Measurements from ENCODE around the gene PSMA5. TPM values are rescaled to one million over a fixed set of nuclear protein-coding genes. Genes with fewer than 3 reads are reported as not detected.

PSMA5 gene
- total RNA-seq, 6 experiments from 2014 or later, result 145 to 195 (median 188) TPM

DNA sequence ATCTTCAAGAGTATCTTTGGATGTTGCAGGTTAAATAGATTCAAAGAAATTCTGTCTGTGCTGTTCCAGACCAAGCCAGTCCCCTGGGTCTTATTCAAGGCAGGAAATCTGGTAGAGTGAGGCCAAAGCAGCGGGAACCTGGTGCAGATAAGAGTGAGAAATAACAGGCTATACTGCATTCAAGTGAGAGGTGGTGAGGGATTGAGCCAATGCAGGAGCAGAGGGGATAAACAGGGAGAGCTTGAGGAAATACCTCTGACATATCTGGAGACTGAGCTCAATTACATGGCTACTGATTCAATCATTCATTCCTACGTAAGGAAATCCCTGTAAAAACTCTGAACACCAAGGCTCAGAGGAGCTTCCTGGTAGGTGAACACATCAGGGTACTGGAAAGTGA, 17.2 kb upstream of the PSMA5 start:
- no peak overlapping the region for H3K4me3 Mint-ChIP-seq
- H3K27ac Mint-ChIP-seq, result no peak overlapping the region
- no peak for TF ChIP-seq CTCF (IDR thresholded peaks at IDR 0.05)
- no peaks in the 10 kb centered on the region for H3K36me3 Mint-ChIP-seq (ENCODE audit: low read depth)
- no peak for DNase-seq
- no peaks in the 10 kb centered on the region for H3K9me3 Mint-ChIP-seq
- H3K4me1 Mint-ChIP-seq (ENCODE audit: low read depth), result peaks cover 8% of the 10 kb centered on the region
- no peaks in the 10 kb centered on the region for H3K27me3 Mint-ChIP-seq (ENCODE audit: insufficient read depth)

DNA sequence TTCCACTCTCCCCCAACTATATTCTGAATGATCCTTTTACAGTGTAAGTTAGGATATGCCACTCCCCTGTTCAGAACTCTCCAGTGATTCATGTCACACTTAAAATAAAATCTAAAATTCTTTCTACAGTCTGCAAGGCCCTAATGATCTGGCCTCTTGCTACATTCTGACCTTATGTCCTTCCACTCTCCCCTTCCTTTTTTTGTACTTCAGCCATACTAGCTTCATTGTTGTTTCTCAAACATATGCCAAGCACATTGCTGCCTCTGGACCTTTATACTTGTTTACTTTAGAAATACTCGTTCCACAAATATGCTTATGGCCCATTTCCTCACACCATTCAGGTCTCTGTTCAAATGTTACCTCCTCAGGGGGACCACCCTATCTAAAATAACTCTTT, 14.8 kb upstream of the PSMA5 start:
- Mint-ChIP-seq H3K27ac (no peak overlapping the region), H3K36me3 (ENCODE audit: low read depth) (no peaks in the 10 kb centered on the region), H3K27me3 (ENCODE audit: insufficient read depth) (no peaks in the 10 kb centered on the region), H3K4me3 (no peak overlapping the region), H3K4me1 (ENCODE audit: low read depth) (no peaks in the 10 kb centered on the region; the same call in none of the 2 replicates), H3K9me3 (no peaks in the 10 kb centered on the region)
- DNase-seq, result peak; percentile 35
- TF ChIP-seq CTCF (IDR thresholded peaks at IDR 0.05), result no peak

GRCh38 chr1:109438798-109439297, 12.6 kb upstream of the PSMA5 start:
- Mint-ChIP-seq H3K27me3 (ENCODE audit: insufficient read depth) (no peaks in the 10 kb centered on the region), H3K27ac (no peak overlapping the region), H3K4me3 (no peak overlapping the region), H3K36me3 (ENCODE audit: low read depth) (peaks cover 6% of the 10 kb centered on the region), H3K9me3 (peaks cover 7% of the 10 kb centered on the region), H3K4me1 (ENCODE audit: low read depth) (0 out of 2 replicates have a peak, but pooled peaks cover 5% of the 10 kb centered on the region)
- no peak for TF ChIP-seq CTCF (IDR thresholded peaks at IDR 0.05)
- peak; percentile 93 for DNase-seq

GRCh38 chr1:109434484-109434883, 8.2 kb upstream of the PSMA5 start:
- no peak for DNase-seq
- H3K4me3 Mint-ChIP-seq, result no peak overlapping the region
- peaks cover 10% of the 10 kb centered on the region for H3K36me3 Mint-ChIP-seq (ENCODE audit: low read depth)
- H3K27ac Mint-ChIP-seq, result no peak overlapping the region; the same call in 1 of the 2 replicates
- H3K4me1 Mint-ChIP-seq (ENCODE audit: low read depth), result peaks cover 43% of the 10 kb centered on the region
- no peaks in the 10 kb centered on the region for H3K27me3 Mint-ChIP-seq (ENCODE audit: insufficient read depth)
- no peak for TF ChIP-seq CTCF (IDR thresholded peaks at IDR 0.05)
- H3K9me3 Mint-ChIP-seq, result peaks cover 15% of the 10 kb centered on the region

DNA sequence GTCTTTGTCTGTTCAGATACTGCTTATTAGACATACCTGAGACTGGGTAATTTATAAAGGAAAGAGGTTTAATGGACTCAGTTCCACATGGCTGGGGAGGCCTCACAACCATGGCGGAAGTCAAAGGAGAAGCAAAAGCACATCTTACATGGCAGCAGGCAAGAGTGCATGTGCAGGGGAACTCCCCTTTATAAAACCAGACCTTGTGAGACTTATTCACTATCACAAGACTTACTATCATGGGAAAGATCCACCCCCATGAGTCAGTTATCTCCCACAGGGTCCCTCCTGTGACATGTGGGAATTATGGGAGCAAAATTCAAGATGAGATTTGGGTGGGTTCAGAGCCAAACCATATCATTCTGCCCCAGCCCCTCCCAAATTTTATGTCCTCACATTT, 7.1 kb upstream of the PSMA5 start:
- H3K4me1 Mint-ChIP-seq (ENCODE audit: low read depth), result peaks cover 54% of the 10 kb centered on the region
- no peak for TF ChIP-seq CTCF (IDR thresholded peaks at IDR 0.05)
- no peaks in the 10 kb centered on the region for H3K27me3 Mint-ChIP-seq (ENCODE audit: insufficient read depth)
- peaks cover 15% of the 10 kb centered on the region for H3K9me3 Mint-ChIP-seq
- DNase-seq, result no peak
- no peak overlapping the region for H3K27ac Mint-ChIP-seq
- no peak overlapping the region for H3K4me3 Mint-ChIP-seq
- peaks cover 10% of the 10 kb centered on the region for H3K36me3 Mint-ChIP-seq (ENCODE audit: low read depth)

DNA sequence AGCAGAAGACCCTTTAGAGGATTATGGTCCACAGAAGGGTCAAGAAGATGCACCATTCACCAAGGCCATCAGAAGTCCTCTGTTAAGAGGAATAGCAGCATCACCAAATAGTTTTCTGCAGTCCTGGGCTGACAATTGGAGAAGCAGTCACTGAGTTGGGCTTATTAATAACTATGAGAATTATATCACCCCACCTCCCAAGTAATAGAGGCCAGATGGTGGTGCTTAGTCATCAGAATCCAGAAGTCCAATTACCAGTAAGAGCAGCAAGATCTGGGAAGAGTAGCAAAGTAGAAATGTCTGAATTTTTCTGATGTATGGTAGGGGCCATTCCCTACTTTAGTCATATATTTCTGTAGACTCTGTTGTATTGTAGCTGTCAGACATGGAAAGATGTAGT, 6.1 kb upstream of the PSMA5 start:
- Mint-ChIP-seq H3K36me3 (ENCODE audit: low read depth) (peaks cover 10% of the 10 kb centered on the region), H3K9me3 (peaks cover 15% of the 10 kb centered on the region), H3K27me3 (ENCODE audit: insufficient read depth) (no peaks in the 10 kb centered on the region), H3K27ac (peak overlapping the region; percentile 7; the same call in 1 of the 2 replicates), H3K4me3 (no peak overlapping the region), H3K4me1 (ENCODE audit: low read depth) (peaks cover 61% of the 10 kb centered on the region)
- peak; percentile 47 for DNase-seq
- TF ChIP-seq CTCF (IDR thresholded peaks at IDR 0.05), result no peak
